ENCODE measurements around the gene MRPL28. TPM values are rescaled to one million over a fixed set of nuclear protein-coding genes. Genes with fewer than 3 reads are reported as not detected.
"Not testable (repeated sequence)": the region's sequence is repeated elsewhere in the genome, so short reads cannot be mapped to it uniquely, and the experiment has no call there.

Gene MRPL28
- 320 and 357 TPM in 2 replicates for total RNA-seq (2014; rRNA removed; shearing (Covaris generic); ENCODE audit: low replicate concordance)

GRCh38 chr16:370443-370842, at the start of gene MRPL28:
MRPL28 (minus strand) TSS chr16:370538; CDS start chr16:370218, 320 bp downstream.
- in situ Hi-C loops (cut with HindIII; ENCODE audit: low pct_unique_long_range_greater_than_20kb, low sequenced_read_pairs), result no loop called here
- peak; percentile 96 for DNase-seq (ENCODE audit: low read depth)

- DNase-seq (ENCODE audit: low read depth); in situ Hi-C loops (cut with HindIII; ENCODE audit: low pct_unique_long_range_greater_than_20kb, low sequenced_read_pairs): not testable (repeated sequence)
These were observed 44.8 kb upstream of the MRPL28 start for GRCh38 chr16:415170-415498.

- in situ Hi-C loops (cut with HindIII; ENCODE audit: low pct_unique_long_range_greater_than_20kb, low sequenced_read_pairs), result no loop called here
- no peak for DNase-seq (ENCODE audit: low read depth)
These were observed 44.2 kb upstream of the MRPL28 start for GRCh38 chr16:414395-415169.

- DNase-seq (ENCODE audit: low read depth), result no peak
- in situ Hi-C loops (cut with HindIII; ENCODE audit: low pct_unique_long_range_greater_than_20kb, low sequenced_read_pairs), result no loop called here
These were observed 41.4 kb upstream of the MRPL28 start for GRCh38 chr16:411576-412265.

DNA sequence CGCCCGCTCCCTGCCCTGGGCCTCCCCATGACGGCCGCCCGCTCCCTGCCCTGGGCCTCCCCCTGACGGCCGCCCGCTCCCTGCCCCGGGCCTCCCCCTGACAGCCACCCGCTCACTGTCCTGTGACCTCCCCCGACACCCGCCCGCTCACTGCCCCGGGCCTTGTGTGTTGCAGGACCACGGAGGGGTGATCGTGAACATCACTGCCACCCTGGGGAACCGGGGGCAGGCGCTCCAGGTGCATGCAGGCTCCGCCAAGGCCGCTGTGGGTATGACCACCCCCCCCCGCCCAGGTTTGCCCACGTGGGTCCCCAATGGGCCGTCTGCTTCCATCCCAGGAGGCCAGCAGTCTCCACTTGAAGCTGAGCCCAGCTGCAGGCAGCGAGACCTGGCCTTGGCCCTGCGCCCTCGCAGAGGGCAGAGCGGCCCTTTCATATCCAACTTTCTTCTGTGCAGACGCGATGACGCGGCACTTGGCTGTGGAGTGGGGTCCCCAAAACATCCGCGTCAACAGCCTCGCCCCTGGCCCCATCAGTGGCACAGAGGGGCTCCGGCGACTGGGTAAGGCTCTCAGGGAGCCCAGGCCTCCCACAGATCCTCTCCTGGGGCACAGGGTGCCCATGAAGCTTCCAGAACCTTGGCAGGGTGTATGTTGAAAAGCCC, 40.3 kb upstream of the MRPL28 start:
- in situ Hi-C loops (cut with HindIII; ENCODE audit: low pct_unique_long_range_greater_than_20kb, low sequenced_read_pairs), result no loop called here

GRCh38 chr16:407253-407652, 36.9 kb upstream of the MRPL28 start:
- in situ Hi-C loops (cut with HindIII; ENCODE audit: low pct_unique_long_range_greater_than_20kb, low sequenced_read_pairs), result no loop called here

More for the DNA sequence above, 40.3 kb upstream of the MRPL28 start:
- DNase-seq (ENCODE audit: low read depth), result no peak

DNA sequence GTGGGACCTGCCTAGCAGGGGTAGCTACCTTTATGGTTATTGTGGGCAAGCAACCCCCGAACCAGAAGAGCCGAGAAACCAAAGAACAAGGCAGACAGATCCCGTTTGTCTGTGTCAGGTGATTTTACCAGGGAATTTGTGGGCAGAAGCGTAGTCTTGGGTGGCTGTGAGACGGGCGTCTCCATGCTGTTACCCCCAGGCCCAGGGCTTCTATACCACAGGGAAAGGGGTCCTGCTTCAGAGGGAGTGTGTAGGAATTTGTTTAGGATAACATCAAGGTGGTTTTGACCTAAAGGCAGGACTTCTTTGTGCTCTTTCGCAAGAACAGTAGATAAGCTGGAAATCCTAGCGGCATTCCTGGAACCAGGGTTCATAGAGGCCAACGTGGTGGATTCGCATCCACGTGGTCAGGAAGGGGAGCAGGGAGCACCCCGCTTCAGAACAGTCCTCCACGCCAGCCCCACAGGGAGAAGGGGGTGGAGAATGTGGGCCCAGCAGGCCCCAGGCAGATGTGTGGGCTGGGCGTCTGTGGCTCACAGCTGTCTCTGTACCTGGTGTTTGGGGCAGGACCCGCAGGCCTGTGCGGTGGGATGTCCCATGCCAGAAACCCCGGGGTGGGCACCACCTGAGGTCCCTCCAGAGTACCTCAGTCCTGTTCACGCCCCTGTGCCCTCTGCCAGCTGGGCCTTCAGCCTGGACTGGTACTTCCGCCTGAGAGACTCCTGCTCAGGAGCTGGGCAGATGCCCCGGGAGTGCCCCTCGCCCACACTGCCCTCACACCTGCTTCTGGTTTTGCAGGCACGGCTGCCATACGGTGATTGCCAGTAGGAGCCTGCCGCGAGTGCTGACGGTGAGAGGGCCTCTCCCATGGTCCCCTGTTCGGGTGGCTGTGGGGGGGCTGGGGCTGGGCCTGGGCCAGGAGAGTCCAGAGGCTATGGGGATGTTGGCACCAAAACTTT, 35.5 kb upstream of the MRPL28 start:
- DNase-seq (ENCODE audit: low read depth), result no peak
- in situ Hi-C loops (cut with HindIII; ENCODE audit: low pct_unique_long_range_greater_than_20kb, low sequenced_read_pairs), result no loop called here

More at GRCh38 chr16:407253-407652, 36.9 kb upstream of the MRPL28 start:
- no peak for DNase-seq (ENCODE audit: low read depth)

DNA sequence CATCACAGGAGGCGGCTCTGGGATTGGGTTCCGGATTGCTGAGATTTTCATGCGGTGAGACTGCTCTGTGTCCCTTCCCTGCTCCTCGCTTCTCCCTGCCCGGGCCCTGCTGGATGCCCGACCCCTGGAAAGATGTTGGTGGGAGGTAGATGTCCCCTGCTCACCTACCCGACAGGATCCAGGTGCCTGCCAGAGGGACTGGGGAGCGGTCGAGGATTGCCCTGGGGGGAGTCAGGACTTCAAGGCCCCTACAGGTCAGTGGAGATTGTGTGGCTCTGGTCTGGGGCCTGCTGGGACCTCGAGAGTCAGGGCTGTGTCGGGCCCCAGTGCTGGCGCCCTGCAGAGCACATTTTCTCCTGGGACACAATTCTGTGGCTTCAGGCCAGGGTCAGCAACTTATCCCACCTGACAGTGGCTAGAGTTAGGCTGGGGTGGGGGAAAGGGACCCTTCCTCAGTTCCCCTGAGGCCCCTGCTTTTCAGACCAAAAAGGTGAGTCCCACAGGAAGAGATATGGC, 34.7 kb upstream of the MRPL28 start:
- in situ Hi-C loops (cut with HindIII; ENCODE audit: low pct_unique_long_range_greater_than_20kb, low sequenced_read_pairs), result no loop called here
- no peak for DNase-seq (ENCODE audit: low read depth)

- DNase-seq (ENCODE audit: low read depth), result peak; percentile 90
These were observed 31.4 kb upstream of the MRPL28 start, which contains the start of gene DECR2 for GRCh38 chr16:401468-402348. DECR2 (plus strand) TSS chr16:401885; CDS start chr16:401964, 79 bp downstream.

GRCh38 chr16:400061-400591, 29.8 kb upstream of the MRPL28 start:
- in situ Hi-C loops (cut with HindIII; ENCODE audit: low pct_unique_long_range_greater_than_20kb, low sequenced_read_pairs), result no loop called here
- DNase-seq (ENCODE audit: low read depth), result no peak

More at GRCh38 chr16:401468-402348, 31.4 kb upstream of the MRPL28 start, which contains the start of gene DECR2:
- in situ Hi-C loops (cut with HindIII; ENCODE audit: low pct_unique_long_range_greater_than_20kb, low sequenced_read_pairs), result no loop called here

DNA sequence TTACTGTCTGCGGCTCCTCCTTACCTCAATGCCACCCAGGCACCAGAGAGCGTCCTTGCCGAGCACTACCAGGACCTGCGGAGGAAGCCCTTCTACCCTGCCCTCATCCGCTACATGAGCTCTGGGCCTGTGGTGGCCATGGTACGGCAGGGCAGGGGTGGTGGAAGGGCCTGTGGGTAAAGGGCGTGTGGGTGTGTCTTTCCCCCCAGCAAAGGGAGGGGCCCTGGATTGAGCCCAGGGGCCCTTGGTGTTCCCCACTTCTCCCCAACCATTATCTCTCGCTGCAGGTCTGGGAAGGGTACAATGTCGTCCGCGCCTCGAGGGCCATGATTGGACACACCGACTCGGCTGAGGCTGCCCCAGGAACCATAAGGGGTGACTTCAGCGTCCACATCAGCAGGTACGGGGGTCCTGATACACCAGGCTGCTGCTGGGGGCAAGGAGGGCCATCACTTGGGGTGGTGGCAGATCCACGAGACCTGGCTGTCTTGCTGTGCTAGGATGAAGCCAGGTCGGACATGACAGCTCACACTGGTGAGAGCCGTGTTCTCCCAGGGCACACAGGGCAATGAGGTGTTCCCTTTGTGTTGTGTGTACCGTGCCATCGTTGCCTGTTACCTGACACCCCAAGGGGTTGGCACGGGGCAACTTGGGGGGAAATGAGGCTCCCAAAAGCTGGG, 29.1 kb upstream of the MRPL28 start:
- in situ Hi-C loops (cut with HindIII; ENCODE audit: low pct_unique_long_range_greater_than_20kb, low sequenced_read_pairs), result no loop called here
- no peak for DNase-seq (ENCODE audit: low read depth)

DNA sequence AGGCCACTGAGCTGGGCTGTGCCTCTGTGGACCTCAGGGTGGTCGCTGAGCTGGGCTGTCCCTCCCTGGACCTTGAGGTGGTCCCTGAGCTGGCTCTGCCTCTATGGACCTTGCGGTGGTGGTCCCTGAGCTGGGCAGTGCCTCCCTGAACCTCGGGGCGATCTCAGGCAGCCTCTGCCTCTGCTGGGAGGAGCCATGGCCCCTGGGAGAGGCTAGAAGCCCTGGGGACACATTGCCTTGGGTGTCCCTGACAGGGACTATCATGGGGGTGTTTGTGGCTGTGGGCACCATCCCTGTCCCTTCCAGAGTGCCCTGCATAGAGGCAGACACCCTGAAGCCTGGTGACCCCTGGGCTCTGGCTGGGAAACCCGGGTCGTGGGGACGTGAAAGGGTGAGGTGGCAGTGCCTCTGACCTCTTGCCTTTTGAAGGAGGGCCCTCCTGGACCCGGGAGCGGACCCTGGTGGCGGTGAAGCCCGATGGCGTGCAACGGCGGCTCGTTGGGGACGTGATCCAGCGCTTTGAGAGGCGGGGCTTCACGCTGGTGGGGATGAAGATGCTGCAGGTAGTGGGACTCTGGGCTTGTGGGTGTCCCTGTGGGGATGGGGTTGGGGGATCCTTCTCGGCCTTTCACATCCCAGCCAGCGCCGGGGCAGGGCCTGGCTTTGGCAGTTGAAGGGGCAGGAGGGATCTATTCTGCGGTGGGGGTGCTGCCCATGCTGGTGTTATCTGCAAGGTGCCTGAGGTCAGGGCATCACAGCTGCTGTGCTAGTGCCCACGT, 28.4 kb upstream of the MRPL28 start:
- no peak for DNase-seq (ENCODE audit: low read depth)
- in situ Hi-C loops (cut with HindIII; ENCODE audit: low pct_unique_long_range_greater_than_20kb, low sequenced_read_pairs), result no loop called here

DNA sequence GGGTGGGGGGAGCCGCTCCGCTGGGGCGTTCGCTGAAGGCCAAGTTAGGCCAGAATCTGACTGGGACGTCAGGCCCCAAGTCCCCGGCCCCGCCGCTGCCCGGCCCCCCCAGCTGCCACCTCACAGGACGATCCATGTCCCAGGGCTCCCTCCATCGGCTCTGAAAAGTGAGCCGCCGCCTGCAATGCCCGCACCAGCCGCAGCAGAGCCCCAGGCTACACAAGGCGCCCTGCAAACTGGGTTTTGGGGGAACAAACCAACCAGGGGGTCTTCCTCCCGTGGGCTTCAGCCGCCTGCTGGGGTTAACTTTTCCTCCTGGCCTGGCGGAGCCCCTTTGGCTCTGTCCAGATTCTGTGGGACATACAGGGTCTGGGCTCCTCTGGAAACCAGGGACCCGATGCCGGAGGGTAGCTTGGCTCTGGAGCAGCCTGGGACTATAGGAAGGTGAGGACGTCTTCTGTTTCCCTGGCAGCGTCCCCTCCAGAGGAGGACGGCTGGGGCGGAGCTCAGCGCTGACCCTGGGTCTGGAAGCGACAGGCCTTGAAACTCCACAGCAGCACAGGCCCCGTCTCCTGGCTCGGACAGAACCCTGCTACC, 27.5 kb upstream of the MRPL28 start:
- DNase-seq (ENCODE audit: low read depth), result peak; percentile 37
- in situ Hi-C loops (cut with HindIII; ENCODE audit: low pct_unique_long_range_greater_than_20kb, low sequenced_read_pairs), result no loop called here

DNA sequence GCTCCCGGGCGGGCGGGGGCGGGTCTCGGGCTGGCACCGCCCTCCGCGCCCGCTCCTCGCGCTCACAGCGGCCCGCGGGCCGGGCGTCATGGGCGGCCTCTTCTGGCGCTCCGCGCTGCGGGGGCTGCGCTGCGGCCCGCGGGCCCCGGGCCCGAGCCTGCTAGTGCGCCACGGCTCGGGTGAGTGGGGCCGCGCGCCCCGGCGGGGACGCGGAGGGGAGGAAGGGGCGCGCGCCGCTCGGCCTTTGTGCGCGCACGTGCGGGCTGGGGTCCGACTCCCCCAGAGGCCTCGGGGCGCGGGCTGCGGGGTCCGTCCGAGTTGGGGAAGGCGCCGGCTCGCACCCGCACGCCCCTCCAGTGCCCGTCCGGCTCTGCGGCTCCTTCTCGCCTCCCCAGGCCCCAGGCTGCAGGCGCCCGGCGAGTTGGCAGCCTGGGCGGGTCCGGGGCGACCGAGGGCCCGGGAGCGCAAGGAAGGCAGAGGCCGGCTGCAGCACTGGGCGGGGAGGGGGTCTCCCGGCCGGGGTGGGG, 26.9 kb upstream of the MRPL28 start, which contains the start of gene NME4:
NME4 (plus strand) TSS at position 65 of the 527 bp plus-strand sequence; CDS start at position 89, 24 bp downstream.
- DNase-seq (ENCODE audit: low read depth), result peak; percentile 31
- in situ Hi-C loops (cut with HindIII; ENCODE audit: low pct_unique_long_range_greater_than_20kb, low sequenced_read_pairs), result no loop called here

DNA sequence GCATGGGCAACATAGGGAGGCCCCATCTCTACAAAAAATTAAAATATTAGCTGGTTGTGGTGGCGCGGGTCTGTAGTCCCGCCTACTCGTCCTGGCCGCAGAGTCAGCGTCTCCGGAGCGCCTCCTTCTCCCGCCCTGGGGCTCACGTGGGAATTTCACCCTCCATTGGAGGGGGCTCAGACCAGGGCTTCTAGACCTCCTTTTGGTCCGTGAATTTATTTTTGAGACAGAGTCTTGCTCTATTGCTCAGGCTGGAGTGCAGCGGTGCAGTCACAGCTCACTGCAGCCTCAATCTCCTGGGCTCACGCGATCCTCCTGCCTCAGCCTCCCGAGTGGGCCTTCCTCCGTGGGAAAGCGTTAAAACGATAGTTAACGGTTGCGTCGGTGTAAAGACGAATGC, 26.3 kb upstream of the MRPL28 start:
- in situ Hi-C loops (cut with HindIII; ENCODE audit: low pct_unique_long_range_greater_than_20kb, low sequenced_read_pairs), result no loop called here
- DNase-seq (ENCODE audit: low read depth), result peak; percentile 56
